Measurements from ENCODE around the gene DYNC2I2.

- no peak for TF ChIP-seq FOXM1 (IDR thresholded peaks at IDR 0.05; ENCODE audit: borderline replicate concordance, low read depth)
- no peak for TF ChIP-seq EP300 (IDR thresholded peaks at IDR 0.05; ENCODE audit: borderline replicate concordance)
- TF ChIP-seq YY1 (IDR thresholded peaks at IDR 0.05; ENCODE audit: low read depth) = no peak
- no peak for TF ChIP-seq CREB1 (IDR thresholded peaks at IDR 0.05; ENCODE audit: low read depth)
- TF ChIP-seq REST (IDR thresholded peaks at IDR 0.05; ENCODE audit: low read depth) = no peak
- no peak for TF ChIP-seq CEBPB (IDR thresholded peaks at IDR 0.05)
- TF ChIP-seq EGR1 (IDR thresholded peaks at IDR 0.05) = no peak
- TF ChIP-seq TAF1 (IDR thresholded peaks at IDR 0.05; ENCODE audit: low read depth) = no peak
- no peak for TF ChIP-seq MAX (IDR thresholded peaks at IDR 0.05)
- no peak for TF ChIP-seq USF1 (IDR thresholded peaks at IDR 0.05)
- TF ChIP-seq RAD21 (IDR thresholded peaks at IDR 0.05; ENCODE audit: low read depth) = no peak
These were observed 67.9 kb downstream of the DYNC2I2 start for GRCh38 chr9:128588581-128589233.
